Fibroblast of mammary gland (primary cell): Measurements from ENCODE around the gene SND1.

ENCODE experiments used
- DNase-seq: peaks from one replicate; pipeline ENCODE4 v3.0.0-alpha.2; 2010; ENCODE audit warnings: low read depth
- H3K4me3 ChIP-seq: 2 replicates; pipeline ENCODE4 v1.5.1; 2011; ENCODE audit warnings: low read depth, mild to moderate bottlenecking, low read length, moderate library complexity; ENCODE audit not compliant: control insufficient read depth
- CTCF ChIP-seq: conservative IDR thresholded peaks from 2 replicates; pipeline ENCODE4 v1.5.1; 2011; ENCODE audit warnings: low read depth, low read length, inconsistent platforms; ENCODE audit not compliant: control insufficient read depth, insufficient read depth

Gene SND1

GRCh38 chr7:128137181-128137580 is 485.2 kb downstream of the SND1 start:
- peak; percentile 44 for DNase-seq
- no peak overlapping the region for H3K4me3 ChIP-seq
- no peak for TF ChIP-seq CTCF

- TF ChIP-seq CTCF, result no peak
- no peak overlapping the region for H3K4me3 ChIP-seq
- DNase-seq, result no peak
These were observed 487.4 kb downstream of the SND1 start for GRCh38 chr7:128139406-128139805.

GRCh38 chr7:128141683-128142195 is 489.7 kb downstream of the SND1 start:
- no peak for TF ChIP-seq CTCF
- DNase-seq, result no peak
- no peak overlapping the region for H3K4me3 ChIP-seq
